H1 (cell line): ENCODE data around the gene PRSS53. TPM values are rescaled to one million over a fixed set of nuclear protein-coding genes. Genes with fewer than 3 reads are reported as not detected.

ENCODE experiments used
- CTCF ChIA-PET: fragments of 300-600 bp; sonication (Branson Sonifier 250); formaldehyde crosslinking; loops from one replicate; lab custom pipeline; 2021; ENCODE audit not compliant: partially characterized antibody; lab: Charles Lee
- POLR2A ChIA-PET: fragments of 300-600 bp; sonication (Branson Sonifier 250); formaldehyde crosslinking; loops from one replicate; lab custom pipeline; 2021; ENCODE audit warnings: inconsistent platforms; ENCODE audit not compliant: partially characterized antibody; lab: Charles Lee
- DNase-seq, 2 experiments: peaks; one replicate each; pipeline versions ENCODE4 v3.0.0 to v3.0.0-alpha.2; 2010 to 2022; ENCODE audit warnings: low spot score in 2 of 2, low read depth in 1 of 2, mixed read lengths in 1 of 2
- FAIRE-seq: peaks from 2 replicates; lab custom pipeline; 2011; peaks lifted over from hg19 to GRCh38; lab: Jason Lieb, UNC
- H2AFZ ChIP-seq: 2 replicates; pipeline ENCODE4 v1.8.1; 2012; ENCODE audit warnings: low read length, inconsistent platforms
- H2AK5ac ChIP-seq: 2 replicates; pipeline ENCODE4 v1.6.1; 2013; ENCODE audit warnings: low read depth, low read length
- H2BK120ac ChIP-seq: replicated peaks from 2 replicates; pipeline ENCODE3; 2013; ENCODE audit warnings: low read depth, low read length, inconsistent platforms
- H2BK12ac ChIP-seq: 2 replicates; pipeline ENCODE4 v1.6.1; 2013; ENCODE audit warnings: low read depth, low read length
- H2BK15ac ChIP-seq: 2 replicates; pipeline ENCODE4 v1.6.1; 2013; ENCODE audit warnings: low read length
- H2BK20ac ChIP-seq: 2 replicates; pipeline ENCODE4 v1.6.1; 2013; ENCODE audit warnings: low read length
- H2BK5ac ChIP-seq: 2 replicates; pipeline ENCODE4 v1.6.1; 2013; ENCODE audit warnings: low read depth, low read length
- H3K14ac ChIP-seq: 2 replicates; pipeline ENCODE4 v1.6.1; 2013; ENCODE audit warnings: inconsistent platforms; ENCODE audit not compliant: insufficient read length
- H3K18ac ChIP-seq: 2 replicates; pipeline ENCODE4 v1.6.1; 2013; ENCODE audit warnings: low read length; ENCODE audit errors: extremely low read depth
- H3K23ac ChIP-seq: 2 replicates; pipeline ENCODE4 v1.6.1; 2013; ENCODE audit warnings: inconsistent platforms; ENCODE audit not compliant: insufficient read length
- H3K23me2 ChIP-seq: 2 replicates; pipeline ENCODE4 v1.6.1; 2013; ENCODE audit warnings: low read depth, low read length
- H3K27ac ChIP-seq: 2 replicates; pipeline ENCODE4 v1.6.1; 2011; ENCODE audit warnings: low read depth, low read length, inconsistent platforms
- H3K27me3 ChIP-seq, 4 experiments: replicated peaks in 1 of 4; 1 replicate in 1 of 4; 2 replicates in 3 of 4; pipeline versions ENCODE4 v1.6.1 to v1.8.1; 2011 to 2013; ENCODE audit warnings: low read length in 3 of 4, mild to moderate bottlenecking in 3 of 4, inconsistent platforms in 2 of 4, mixed read lengths in 2 of 4, moderate library complexity in 1 of 4; ENCODE audit not compliant: control insufficient read depth in 3 of 4, insufficient read depth in 3 of 4; ENCODE audit errors: extremely low read depth in 1 of 4
- H3K36me3 ChIP-seq, 4 experiments: 2 replicates each; pipeline versions ENCODE4 v1.6.1 to v1.8.1; 2011 to 2013; ENCODE audit warnings: mild to moderate bottlenecking in 4 of 4, low read length in 3 of 4, moderate library complexity in 2 of 4, control low read depth in 1 of 4, inconsistent platforms in 1 of 4; ENCODE audit not compliant: insufficient read depth in 4 of 4, control insufficient read depth in 2 of 4
- H3K4ac ChIP-seq: replicated peaks from 2 replicates; pipeline ENCODE3; 2013; ENCODE audit warnings: low read length, low read depth, mixed read lengths, inconsistent platforms; ENCODE audit not compliant: insufficient read length
- H3K4me1 ChIP-seq, 4 experiments: replicated peaks in 1 of 4; 1 replicate in 1 of 4; 2 replicates in 3 of 4; pipeline versions ENCODE4 v1.6.1 to v1.8.1; 2011 to 2013; ENCODE audit warnings: low read length in 3 of 4, inconsistent platforms in 2 of 4, mixed read lengths in 1 of 4; ENCODE audit not compliant: insufficient read depth in 4 of 4, control insufficient read depth in 3 of 4
- H3K4me2 ChIP-seq, 2 experiments: 2 replicates each; pipeline versions ENCODE4 v1.6.1 to v1.8.1; 2011 to 2013; ENCODE audit warnings: low read depth in 2 of 2, low read length in 2 of 2, control low read depth in 1 of 2, inconsistent platforms in 1 of 2, mild to moderate bottlenecking in 1 of 2; ENCODE audit not compliant: insufficient read depth in 1 of 2
- H3K4me3 ChIP-seq, 4 experiments: fragments of 200-600, 300-600 bp in 1 of 4; sonication (generic), shearing (Covaris generic), sonication (Bioruptor Twin) in 1 of 4; 2 replicates each; pipeline versions ENCODE4 v1.5.1 to v1.8.1; 2011 to 2016; ENCODE audit warnings: low read length in 4 of 4, low read depth in 3 of 4, control low read depth in 2 of 4, inconsistent platforms in 2 of 4, mild to moderate bottlenecking in 2 of 4, mixed read lengths in 1 of 4, moderate library complexity in 1 of 4; ENCODE audit not compliant: insufficient read depth in 2 of 4; ENCODE audit errors: extremely low read depth in 1 of 4
- H3K56ac ChIP-seq: replicated peaks from 2 replicates; pipeline ENCODE3; 2013; ENCODE audit warnings: low read depth, mild to moderate bottlenecking, mixed read lengths, low read length, inconsistent platforms; ENCODE audit not compliant: insufficient read length
- H3K79me1 ChIP-seq: 2 replicates; pipeline ENCODE4 v1.6.1; 2013; ENCODE audit warnings: low read depth, low read length, control low read depth
- H3K79me2 ChIP-seq, 2 experiments: 2 replicates each; pipeline versions ENCODE4 v1.6.1 to v1.8.1; 2012 to 2013; ENCODE audit warnings: low read length in 2 of 2, mild to moderate bottlenecking in 2 of 2, inconsistent platforms in 1 of 2; ENCODE audit not compliant: insufficient read depth in 2 of 2, control insufficient read depth in 1 of 2
- H3K9ac ChIP-seq, 4 experiments: replicated peaks in 1 of 4; 1 replicate in 1 of 4; 2 replicates in 3 of 4; pipeline versions ENCODE4 v1.6.1 to v1.8.1; 2011 to 2013; ENCODE audit warnings: low read depth in 3 of 4, low read length in 3 of 4, control low read depth in 2 of 4, mild to moderate bottlenecking in 2 of 4, moderate library complexity in 2 of 4, inconsistent platforms in 1 of 4; ENCODE audit errors: extremely low read depth in 1 of 4
- H3K9me3 ChIP-seq, 2 experiments: 2 replicates each; pipeline versions ENCODE4 v1.6.1 to v1.8.1; 2012 to 2013; ENCODE audit warnings: mild to moderate bottlenecking in 2 of 2, moderate library complexity in 2 of 2, control low read depth in 1 of 2, inconsistent platforms in 1 of 2, low read depth in 1 of 2, low read length in 1 of 2, mixed read lengths in 1 of 2; ENCODE audit not compliant: insufficient read depth in 2 of 2
- H4K20me1 ChIP-seq, 2 experiments: replicated peaks in 1 of 2; 2 replicates each; pipeline versions ENCODE3 to v1.8.1; 2011 to 2013; ENCODE audit warnings: inconsistent platforms in 2 of 2, low read length in 2 of 2, mild to moderate bottlenecking in 1 of 2; ENCODE audit not compliant: insufficient read depth in 2 of 2, control insufficient read depth in 1 of 2
- H4K5ac ChIP-seq: 2 replicates; pipeline ENCODE4 v1.6.1; 2013; ENCODE audit warnings: low read length, low read depth, mixed read lengths, inconsistent platforms; ENCODE audit not compliant: insufficient read length
- H4K8ac ChIP-seq: 2 replicates; pipeline ENCODE4 v1.8.0; 2013; ENCODE audit warnings: mild to moderate bottlenecking, moderate library complexity, low read length, inconsistent platforms; ENCODE audit not compliant: insufficient read depth; ENCODE audit errors: extremely low read depth
- H4K91ac ChIP-seq: replicated peaks from 2 replicates; pipeline ENCODE3; 2013; ENCODE audit warnings: low read length, mixed read lengths, inconsistent platforms; ENCODE audit not compliant: insufficient read length
- GTF2F1 ChIP-seq: IDR thresholded peaks from 2 replicates; pipeline ENCODE4 v1.6.1; 2012; ENCODE audit warnings: low read depth, low read length, improper control_type of control experiment, borderline replicate concordance
- WGBS, 2 experiments: shearing (Covaris generic) in 1 of 2; methylation state at CpG; one replicate each; pipeline versions ENCODE4 v1.1.6 to v1.1.7; 2013 to 2015; ENCODE audit warnings: low lambda C conversion rate in 2 of 2, mixed read lengths in 2 of 2, inconsistent platforms in 1 of 2, low coverage in 1 of 2, missing lambda C conversion rate in 1 of 2; ENCODE audit not compliant: insufficient replicate concordance in 2 of 2, insufficient coverage in 1 of 2, insufficient read length in 1 of 2; ENCODE audit errors: extremely low coverage in 1 of 2, missing lambda C conversion rate in 1 of 2; 5-methylcytosine and 5-hydroxymethylcytosine counted together
- polyA plus RNA-seq, 7 experiments: library from polyadenylated mRNA; depleted of rRNA in 3 of 7; stranded (reverse) in 5 of 7; unstranded in 2 of 7; fragments of >200 nt in 5 of 7; fragments of 200-250 nt in 2 of 7; gene quantifications; 1 replicate in 5 of 7; 2 replicates in 1 of 7; 4 replicates in 1 of 7; pipeline versions ENCODE4 v1.2.1 to v1.2.3, GENCODE V29; 2011 to 2013; ENCODE audit warnings: missing spikeins in 2 of 7, mixed read lengths in 2 of 7
- total RNA-seq: library from RNA; stranded (reverse); fragmentation: NEBNext Ultra II Directional; extraction: Animal tissue kit (Norgen Biotek cat#: 25700); gene quantifications from 2 replicates; pipeline ENCODE4 v1.2.1, GENCODE V29; 2021

PRSS53 gene
- total and polyA plus RNA-seq, 2 of the 8 experiments (the other 6 are each of a cell fraction or from before 2014, with no cell fraction given): 1.7 to 2.6 TPM

DNA sequence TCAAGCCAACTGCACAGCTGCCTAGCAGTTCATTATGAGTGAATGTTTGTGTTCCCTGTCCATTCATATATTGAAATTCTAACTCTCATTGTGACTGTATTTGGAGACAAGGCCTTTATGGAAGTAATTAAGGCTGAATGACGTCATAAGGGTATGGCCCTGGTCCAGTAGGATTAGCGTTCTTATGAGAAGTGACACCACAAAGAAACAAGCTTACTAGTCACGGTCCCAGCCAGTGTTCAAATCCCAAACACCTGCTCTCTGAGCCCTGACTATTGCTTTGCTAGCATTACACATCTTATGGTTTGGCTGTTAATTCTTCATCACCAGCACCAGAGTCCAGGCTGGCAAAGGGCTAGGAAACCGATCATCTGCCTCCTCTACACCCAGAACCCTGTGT, 16.9 kb downstream of the PRSS53 start:
- Histone ChIP-seq H2BK12ac (no peak overlapping the region), H4K5ac (no peak overlapping the region), H3K27me3 (no peaks in the 10 kb centered on the region), H3K79me1 (peaks cover 11% of the 10 kb centered on the region; the same call in 1 of the 2 replicates), H3K23me2 (peaks cover 7% of the 10 kb centered on the region; the same call in 1 of the 2 replicates), H2BK120ac (no peak overlapping the region), H4K91ac (no peak overlapping the region), H3K79me2 (peaks cover 13 to 66% of the 10 kb centered on the region in 2 experiments)
- DNase-seq: no peak
- CTCF ChIA-PET: interaction anchor here (1.5 kb wide), 1 partner anchor 11 kb away, joined by 3 read pairs; no protein-coding TSS in a partner anchor
- TF ChIP-seq GTF2F1: no peak
- TF ChIP-seq, all 59 proteins: peak for 0
- Histone ChIP-seq H3K4me2 (peak overlapping the region; percentile 77 to 96), H2BK20ac (no peak overlapping the region), H2BK15ac (no peak overlapping the region), H2AK5ac (peak overlapping the region; percentile 4; the same call in 1 of the 2 replicates), H3K23ac (no peak overlapping the region), H3K14ac (no peak overlapping the region), H3K18ac (no peak overlapping the region), H4K8ac (no peak overlapping the region), H3K56ac (no peak overlapping the region), H3K36me3 (peaks cover 0 to 7% (median 3%) of the 10 kb centered on the region in 4 experiments; a peak in 3 of 8 replicates), H3K9me3 (no peaks in the 10 kb centered on the region), H2BK5ac (no peak overlapping the region), H3K4ac (no peak overlapping the region), H2AFZ (no peak overlapping the region), H3K4me1 (peaks cover 0 to 1% (median 0%) of the 10 kb centered on the region in 4 experiments; a peak in 2 of 7 replicates), H3K9ac (peak overlapping the region in 2 of 4 experiments; percentile 5 to 78; a peak in 2 of 7 replicates), H3K27ac (no peak overlapping the region), H3K4me3 (peak overlapping the region; percentile 89 to 98 (median 90); a peak in 7 of 8 replicates), H4K20me1 (peaks cover under 1 to 5% of the 10 kb centered on the region in 2 experiments)
- POLR2A ChIA-PET: interaction anchor here (1.3 to 4.9 kb wide), 3 partner anchors 13 to 87 kb away, joined by 3 to 34 read pairs (median 3); partner anchors contain the start of gene HSD3B7
- 83% methylated on average over 4 of the region's 4 CpGs; no CpG with 5 or more reads in 1 of the 2 experiments for WGBS, 2 experiments
- no peak for FAIRE-seq
